HG03025 (cell line): ENCODE results near the gene RWDD1.

Source experiments
- ATAC-seq: cut with Tn5 transposase; IDR thresholded peaks from one replicate; pipeline ENCODE4 v1.9.1; 2021; ENCODE audit warnings: mild to moderate bottlenecking, moderate library complexity; ENCODE audit not compliant: unreplicated experiment, low FRiP score

Gene RWDD1

GRCh38 chr6:116557893-116558292, 13.4 kb upstream of the RWDD1 start:
- no peak for ATAC-seq

- no peak for ATAC-seq
Measured at GRCh38 chr6:116560130-116560529, 11.2 kb upstream of the RWDD1 start.

GRCh38 chr6:116561377-116562018, 9.8 kb upstream of the RWDD1 start:
- ATAC-seq: peak; percentile 67

GRCh38 chr6:116562019-116562403, 9.3 kb upstream of the RWDD1 start:
- no peak for ATAC-seq

GRCh38 chr6:116562614-116563013, 8.7 kb upstream of the RWDD1 start:
- no peak for ATAC-seq

GRCh38 chr6:116563830-116564229, 7.5 kb upstream of the RWDD1 start:
- ATAC-seq: no peak

- no peak for ATAC-seq
Measured at GRCh38 chr6:116564311-116564710, 7.0 kb upstream of the RWDD1 start.

- ATAC-seq: no peak
Measured at GRCh38 chr6:116564921-116565872, 6.1 kb upstream of the RWDD1 start.

GRCh38 chr6:116568111-116568510, 3.2 kb upstream of the RWDD1 start:
- no peak for ATAC-seq

GRCh38 chr6:116568821-116569755, 2.2 kb upstream of the RWDD1 start:
- no peak for ATAC-seq

GRCh38 chr6:116571683-116572000, 338 bp downstream of the RWDD1 start:
- peak; percentile 31 for ATAC-seq

- no peak for ATAC-seq
Measured at GRCh38 chr6:116572162-116572561, 858 bp downstream of the RWDD1 start.

- ATAC-seq: no peak
Measured at GRCh38 chr6:116575227-116575626, 3.9 kb downstream of the RWDD1 start.

GRCh38 chr6:116577486-116577885, 6.2 kb downstream of the RWDD1 start:
- ATAC-seq: no peak

GRCh38 chr6:116578335-116578734, 7.0 kb downstream of the RWDD1 start:
- ATAC-seq: no peak

GRCh38 chr6:116579143-116579542, 7.8 kb downstream of the RWDD1 start:
- no peak for ATAC-seq

GRCh38 chr6:116580198-116580597, 8.9 kb downstream of the RWDD1 start:
- ATAC-seq: no peak

- no peak for ATAC-seq
Measured at GRCh38 chr6:116586276-116586675, 15.0 kb downstream of the RWDD1 start.

- ATAC-seq: no peak
Measured at GRCh38 chr6:116586738-116587137, 15.4 kb downstream of the RWDD1 start.

- no peak for ATAC-seq
Measured at GRCh38 chr6:116595247-116595646, 23.9 kb downstream of the RWDD1 start.

GRCh38 chr6:116596815-116597214, 25.5 kb downstream of the RWDD1 start:
- ATAC-seq: no peak
